ENCODE results near the gene MICALL1.

MICALL1 gene

GRCh38 chr22:37904572-37905533 lies 1.2 kb upstream of the MICALL1 start:
- no peak for DNase-seq (ENCODE audit: low read depth in 2 of 2)

GRCh38 chr22:37906364-37907008 lies 389 bp downstream of the MICALL1 start:
- no peak for DNase-seq (ENCODE audit: low read depth in 2 of 2)

- DNase-seq (ENCODE audit: low read depth in 2 of 2) = no peak
Observed at GRCh38 chr22:37907036-37907954, 1.2 kb downstream of the MICALL1 start.

GRCh38 chr22:37909766-37910165 lies 3.7 kb downstream of the MICALL1 start:
- DNase-seq (ENCODE audit: low read depth in 2 of 2) = no peak

- no peak for DNase-seq (ENCODE audit: low read depth in 2 of 2)
Observed at GRCh38 chr22:37910890-37911672, 5.0 kb downstream of the MICALL1 start.

GRCh38 chr22:37911697-37912096 lies 5.6 kb downstream of the MICALL1 start:
- no peak for DNase-seq (ENCODE audit: low read depth in 2 of 2)

GRCh38 chr22:37912171-37912570 lies 6.1 kb downstream of the MICALL1 start:
- no peak for DNase-seq (ENCODE audit: low read depth in 2 of 2)

GRCh38 chr22:37913233-37913721 lies 7.2 kb downstream of the MICALL1 start:
- DNase-seq (ENCODE audit: low read depth in 2 of 2) = no peak

- no peak for DNase-seq (ENCODE audit: low read depth in 2 of 2)
Observed at GRCh38 chr22:37916311-37916710, 10.2 kb downstream of the MICALL1 start.

GRCh38 chr22:37917874-37918548 lies 11.9 kb downstream of the MICALL1 start:
- DNase-seq (ENCODE audit: low read depth in 2 of 2) = no peak

- no peak for DNase-seq (ENCODE audit: low read depth in 2 of 2)
Observed at GRCh38 chr22:37918580-37919270, 12.6 kb downstream of the MICALL1 start.

- no peak for DNase-seq (ENCODE audit: low read depth in 2 of 2)
Observed at GRCh38 chr22:37920126-37920525, 14.0 kb downstream of the MICALL1 start.

GRCh38 chr22:37922191-37922590 lies 16.1 kb downstream of the MICALL1 start:
- DNase-seq (ENCODE audit: low read depth in 2 of 2) = no peak

- no peak for DNase-seq (ENCODE audit: low read depth in 2 of 2)
Observed at GRCh38 chr22:37923927-37924326, 17.8 kb downstream of the MICALL1 start.

- DNase-seq (ENCODE audit: low read depth in 2 of 2) = no peak
Observed at GRCh38 chr22:37924386-37925065, 18.4 kb downstream of the MICALL1 start.

- DNase-seq (ENCODE audit: low read depth in 2 of 2) = no peak
Observed at GRCh38 chr22:37925330-37925729, 19.2 kb downstream of the MICALL1 start.

GRCh38 chr22:37925767-37926166 lies 19.7 kb downstream of the MICALL1 start:
- DNase-seq (ENCODE audit: low read depth in 2 of 2) = no peak

- DNase-seq (ENCODE audit: low read depth in 2 of 2) = no peak
Observed at GRCh38 chr22:37926358-37926757, 20.3 kb downstream of the MICALL1 start.
